ENCODE data around the gene GPC6.

GPC6 gene

DNA sequence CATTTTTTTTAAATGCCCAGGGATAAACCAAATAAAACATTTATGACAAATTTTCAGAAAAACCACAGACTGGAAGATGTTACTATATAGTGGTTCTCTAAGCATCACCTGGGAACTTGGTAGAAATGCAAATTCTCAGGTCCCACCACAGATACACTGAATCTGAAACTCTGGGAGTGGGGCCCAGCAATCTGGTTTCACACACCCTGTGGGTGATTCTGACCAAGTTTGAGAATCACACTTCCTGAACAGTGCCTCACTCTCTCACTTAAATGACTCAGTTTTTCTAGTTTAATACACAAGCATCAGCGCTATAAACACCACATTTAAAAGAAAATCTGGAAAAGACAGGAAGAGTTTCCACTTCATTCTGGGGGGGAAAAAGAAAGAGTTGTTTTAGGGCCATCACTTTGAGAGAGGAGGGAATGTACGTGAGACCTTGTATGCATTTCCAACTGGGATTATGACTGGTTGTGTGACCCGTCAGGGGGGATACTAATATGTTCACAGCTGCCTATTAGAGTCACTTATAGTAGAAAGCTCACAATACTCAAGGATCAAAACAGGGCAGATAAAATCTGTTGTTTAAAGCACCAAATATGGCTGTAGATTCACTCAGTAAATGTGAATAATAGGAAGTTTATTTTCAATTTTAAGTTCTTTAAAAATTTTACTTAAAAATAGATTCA is 567.7 kb downstream of the GPC6 start:
- DNase-seq: no peak

DNA sequence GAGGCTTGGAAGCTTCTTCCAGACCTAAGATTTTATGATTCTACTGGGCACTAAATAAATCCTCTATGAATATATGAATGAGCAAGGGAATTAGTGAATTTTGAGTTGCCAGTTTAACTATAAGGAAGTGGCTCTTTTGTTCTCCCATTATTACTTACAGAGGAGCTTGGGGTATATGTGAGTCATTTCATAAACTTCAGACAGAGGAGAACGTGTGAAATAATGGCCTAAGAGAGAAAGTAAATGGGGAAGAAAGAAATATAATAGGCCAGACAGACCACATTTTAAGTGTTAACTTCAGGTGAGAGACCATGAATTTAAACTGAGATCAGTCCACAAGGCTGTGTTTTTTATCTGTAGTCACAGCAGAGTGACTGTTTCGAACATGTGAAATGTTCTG is 570.9 kb downstream of the GPC6 start:
- DNase-seq: no peak

DNA sequence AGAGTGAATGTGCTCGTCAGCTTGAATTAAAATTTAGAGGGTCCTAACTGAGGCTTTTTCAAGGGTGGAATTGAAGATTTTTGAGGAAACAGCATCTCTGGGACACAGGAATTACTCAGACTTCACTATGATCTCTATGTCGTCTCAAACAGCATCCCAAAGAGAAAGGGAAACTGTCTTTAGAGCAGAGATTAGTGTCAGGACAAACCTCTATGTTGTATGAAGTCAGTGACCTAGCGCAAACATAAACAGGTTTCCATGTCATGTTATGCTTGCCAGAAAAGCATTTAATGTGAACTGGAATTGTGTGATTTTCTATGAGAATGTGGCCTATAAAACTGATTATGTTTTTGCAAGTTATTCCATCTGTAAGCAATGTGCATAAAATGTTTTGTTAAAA is 573.7 kb downstream of the GPC6 start:
- no peak for DNase-seq

DNA sequence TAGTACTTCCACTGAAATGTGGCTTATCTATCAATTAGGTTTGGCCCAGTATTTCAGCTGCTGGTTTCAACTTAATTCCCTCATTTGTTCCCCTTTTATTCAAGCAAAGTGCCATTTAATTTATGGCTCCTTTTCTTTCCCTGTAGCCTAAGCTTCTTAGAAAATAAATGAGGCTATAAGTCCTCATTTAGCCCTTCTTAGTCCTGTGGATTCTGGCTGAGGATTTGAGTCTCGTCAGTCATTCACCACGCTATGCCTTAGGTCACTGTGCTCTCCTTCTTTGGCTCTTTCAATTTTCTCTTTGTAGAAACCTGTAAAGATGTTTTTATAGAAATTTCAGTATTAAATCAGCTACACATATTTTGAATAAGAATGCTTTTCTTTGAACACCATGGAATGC is 579.1 kb downstream of the GPC6 start:
- DNase-seq: no peak

DNA sequence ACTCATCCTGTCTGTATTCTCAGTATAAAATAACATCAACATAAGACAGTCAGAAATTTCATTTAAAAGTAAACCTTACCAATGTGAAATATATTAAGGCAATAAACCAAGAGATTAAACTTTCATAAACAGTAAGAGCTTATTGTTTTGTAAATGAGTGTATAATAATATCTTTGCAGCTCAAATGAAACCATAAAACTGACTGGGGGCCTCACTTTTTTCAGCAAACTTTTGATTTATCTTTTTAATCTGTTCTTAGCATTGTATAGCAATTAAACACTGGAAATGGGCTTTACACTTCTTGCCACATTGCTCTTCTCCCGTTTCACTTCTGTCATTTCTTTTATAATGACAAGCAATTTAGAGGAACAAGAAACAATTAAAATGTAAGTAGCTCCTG is 580.3 kb downstream of the GPC6 start:
- no peak for DNase-seq

DNA sequence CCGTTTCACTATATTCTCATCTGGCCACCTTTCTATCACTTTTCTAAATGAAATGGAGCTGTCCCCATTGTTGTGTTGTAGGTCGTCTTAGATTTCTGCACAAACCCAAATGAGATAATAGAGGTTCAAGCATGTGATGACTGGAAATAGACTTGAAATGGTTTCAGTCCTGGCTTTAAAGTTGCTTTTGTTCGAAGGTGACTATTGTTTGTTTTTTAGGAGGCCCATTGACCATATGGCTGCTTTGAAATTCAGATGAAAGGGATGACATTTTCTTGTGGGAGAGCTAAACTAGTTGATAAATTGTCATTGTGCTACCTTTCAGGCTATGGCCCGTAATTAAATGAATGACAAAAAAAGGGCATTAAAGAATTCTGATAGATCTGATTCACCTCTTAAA is 583.7 kb downstream of the GPC6 start:
- DNase-seq: no peak

DNA sequence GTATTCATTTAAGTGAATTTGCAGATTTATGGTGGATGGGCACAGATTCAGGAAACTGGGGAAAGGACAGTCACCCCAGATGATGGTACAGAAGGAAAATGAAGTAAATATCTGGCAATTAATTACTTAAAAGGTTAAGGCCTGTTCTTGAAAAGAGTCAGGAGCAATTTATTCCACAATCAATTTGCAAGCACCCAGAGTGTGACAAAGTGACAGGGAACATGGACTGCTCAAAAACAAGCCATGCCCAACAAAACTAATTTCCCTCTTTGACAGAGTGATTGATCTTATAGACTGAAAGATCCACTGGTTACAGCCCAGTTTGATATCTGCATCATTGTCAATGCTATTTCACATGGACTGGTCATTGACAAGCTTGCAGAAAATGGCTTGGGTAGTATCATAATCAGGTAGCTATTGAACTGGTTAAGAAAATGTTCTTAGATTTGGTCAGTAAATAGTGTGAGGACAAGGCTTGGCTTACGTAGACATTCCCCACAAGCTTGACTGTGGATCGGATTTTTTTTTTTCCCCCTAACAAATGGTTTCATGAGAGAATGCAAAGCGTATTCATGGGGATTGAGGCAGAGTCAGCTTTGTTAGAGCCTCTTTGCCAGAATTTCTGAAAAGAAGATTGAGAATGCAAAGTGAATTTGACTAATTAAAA is 584.6 kb downstream of the GPC6 start:
- no peak for DNase-seq

DNA sequence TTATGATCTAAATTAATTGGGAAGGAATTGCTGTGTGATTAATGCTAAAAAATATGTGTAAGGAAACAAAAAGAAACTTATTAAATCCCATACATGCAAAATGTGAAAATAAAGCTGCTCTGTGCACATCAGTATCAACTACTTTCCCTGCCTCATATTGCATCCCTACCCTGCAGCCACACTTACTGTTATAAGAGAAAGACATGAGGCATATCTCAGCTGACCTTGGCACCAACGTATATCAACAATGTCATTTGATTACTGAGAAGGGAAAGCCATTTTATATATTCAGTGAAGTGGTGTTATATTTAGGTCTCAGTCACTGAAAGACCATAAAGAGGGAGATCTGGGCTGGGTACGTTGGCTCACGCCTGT is 585.1 kb downstream of the GPC6 start:
- DNase-seq: no peak

DNA sequence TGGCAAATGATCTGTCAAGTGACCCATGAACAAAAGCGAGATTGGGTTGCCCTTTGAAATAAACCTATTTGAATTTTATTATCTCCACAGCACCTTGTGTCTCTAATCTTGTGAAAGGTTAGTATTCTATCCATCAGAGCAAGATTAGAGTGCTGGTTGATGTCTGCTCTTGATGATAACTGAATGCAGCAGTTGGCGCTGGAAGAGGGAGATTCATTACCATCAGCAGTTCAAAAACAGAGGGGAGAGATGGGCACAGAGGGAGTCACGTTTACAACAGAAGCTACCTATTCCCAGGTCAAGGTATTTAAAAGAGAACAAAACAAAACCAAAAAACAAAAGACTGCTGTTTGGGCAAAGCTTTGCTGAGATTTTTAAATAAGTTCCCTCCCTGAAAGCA is 588.1 kb downstream of the GPC6 start:
- DNase-seq: no peak

DNA sequence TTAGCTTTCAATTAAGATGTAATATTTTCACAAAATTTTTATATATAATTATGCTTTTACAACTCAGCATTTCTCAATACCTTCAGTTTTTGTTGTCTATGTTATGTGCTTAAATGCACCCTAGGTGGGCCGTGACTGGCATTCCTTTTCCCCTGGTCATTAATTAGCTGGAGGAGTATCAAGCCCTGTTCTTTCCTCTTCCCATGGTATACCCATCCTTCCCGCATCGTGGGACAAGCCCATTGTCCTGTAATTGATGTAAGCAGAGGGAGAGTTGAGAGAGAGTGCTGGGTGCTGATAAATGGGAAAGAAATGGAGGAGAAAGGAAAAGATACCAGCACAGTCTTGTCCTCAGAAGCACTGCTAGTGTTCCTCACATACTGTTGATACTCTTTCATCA is 591.7 kb downstream of the GPC6 start:
- DNase-seq: no peak

DNA sequence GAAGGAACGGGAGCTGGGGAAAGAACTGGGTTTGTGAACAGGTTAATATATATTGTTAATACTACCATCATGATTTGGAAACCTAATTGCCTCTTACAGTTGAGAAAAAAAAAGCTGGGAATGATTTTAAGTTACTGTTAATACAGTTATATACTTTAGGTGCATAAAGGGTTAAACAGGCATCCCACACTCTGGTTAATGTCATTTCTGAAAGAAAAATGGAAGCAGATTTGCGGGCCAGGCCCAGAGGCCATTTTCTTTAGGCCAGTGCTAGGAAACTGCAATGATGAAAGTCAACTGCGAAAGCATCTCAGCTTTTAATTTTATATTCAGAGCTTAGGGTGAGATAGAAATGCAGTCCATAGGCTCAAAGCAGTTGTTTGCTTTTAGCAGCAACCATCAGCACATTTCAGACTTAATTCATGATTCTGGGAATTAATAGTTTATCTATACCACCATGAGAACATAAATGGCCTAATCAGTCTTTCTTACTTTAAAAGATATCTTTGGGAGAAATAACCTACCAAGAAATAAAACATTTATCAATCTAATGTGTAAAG is 592.8 kb downstream of the GPC6 start:
- DNase-seq: no peak

DNA sequence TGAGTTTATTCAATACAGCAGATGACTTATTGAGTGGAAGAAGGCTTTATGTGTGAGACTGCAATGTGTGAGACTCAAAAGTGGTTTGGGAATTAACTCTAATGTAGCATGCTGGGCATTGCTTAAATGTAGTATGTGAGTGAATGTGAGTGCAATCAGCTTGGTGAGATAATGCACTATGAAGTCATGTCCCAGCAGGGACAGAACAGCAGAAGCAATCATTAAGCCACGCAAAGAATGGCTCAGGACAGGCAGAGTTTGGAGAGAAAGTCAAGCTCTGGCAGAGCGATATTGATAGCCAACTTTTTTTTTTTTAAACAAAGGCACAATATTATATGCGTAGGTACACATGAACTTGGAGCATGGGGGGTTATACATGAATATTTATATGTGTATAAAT is 597.7 kb downstream of the GPC6 start:
- DNase-seq: no peak

DNA sequence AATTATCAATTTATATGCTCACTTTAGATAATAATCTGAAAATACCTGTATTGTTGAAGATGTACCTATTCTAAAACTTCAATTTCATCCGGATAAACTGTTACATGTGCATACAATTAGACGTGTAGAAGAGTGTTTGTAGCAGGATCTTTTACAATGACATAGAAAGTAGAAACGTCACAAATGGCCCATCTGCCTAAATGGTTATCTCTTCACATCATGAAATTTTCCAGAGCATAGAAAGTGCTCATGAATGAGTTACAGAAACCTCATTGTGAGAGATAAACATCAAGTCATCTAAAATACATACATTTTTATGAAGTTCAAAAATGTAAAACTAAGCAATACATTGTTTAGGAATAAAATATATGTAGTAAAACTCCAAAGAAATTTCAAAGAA is 607.4 kb downstream of the GPC6 start:
- no peak for DNase-seq

DNA sequence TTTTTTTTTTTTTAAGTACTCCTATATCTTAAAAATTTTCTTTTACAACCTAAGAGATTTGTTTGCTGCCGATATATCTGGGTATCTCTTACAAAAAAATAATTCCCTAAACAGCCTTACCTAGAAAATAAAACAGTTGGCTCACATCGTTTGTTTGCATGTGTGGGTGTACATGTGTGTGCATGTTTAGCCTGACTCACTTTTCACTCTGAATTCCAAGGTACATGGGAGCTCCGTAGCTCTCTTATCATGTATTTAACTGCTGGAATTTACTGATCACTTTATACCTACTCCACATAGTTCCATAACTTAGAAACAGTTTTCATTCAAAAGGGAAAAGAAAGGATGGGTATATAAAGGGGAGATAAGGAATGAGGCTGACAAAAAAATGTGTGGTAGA is 616.5 kb downstream of the GPC6 start:
- no peak for DNase-seq

DNA sequence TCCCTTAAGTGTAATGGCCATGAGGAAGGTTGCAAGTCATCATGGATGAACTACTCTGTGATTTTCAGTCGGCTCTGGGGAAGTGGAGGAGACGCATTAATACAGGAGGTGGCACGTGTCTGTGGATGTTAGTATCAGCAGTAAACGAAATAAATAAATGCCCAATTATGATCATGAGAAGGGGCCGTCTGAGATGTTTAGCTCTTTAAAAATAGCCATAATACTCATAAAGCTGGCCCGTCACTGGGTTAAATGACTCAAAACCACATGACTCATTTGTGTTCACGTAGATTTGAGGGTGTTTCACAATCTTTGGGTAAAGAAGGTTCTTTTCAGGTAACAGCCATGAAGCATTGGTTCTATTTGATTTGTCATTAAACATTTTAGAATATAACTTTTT is 620.6 kb downstream of the GPC6 start:
- no peak for DNase-seq

DNA sequence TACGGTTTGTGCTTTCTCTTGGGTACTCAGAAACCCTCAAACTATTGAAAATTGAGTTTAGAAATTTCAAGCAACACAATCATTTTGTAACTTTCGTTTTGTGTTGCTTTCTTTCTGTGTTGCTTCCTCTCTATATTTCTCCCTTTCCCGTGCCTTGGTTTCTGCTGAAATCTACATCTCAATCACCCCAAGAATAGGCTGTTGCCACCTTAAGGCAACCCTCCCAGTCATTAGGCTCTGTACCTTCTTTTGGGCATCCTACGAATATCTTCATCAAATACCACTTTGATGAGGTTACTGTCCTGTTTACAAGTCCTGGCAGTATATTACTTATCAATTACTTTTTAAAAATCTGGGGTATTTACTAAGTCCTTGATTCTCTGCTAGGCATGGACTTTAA is 621.6 kb downstream of the GPC6 start:
- DNase-seq: no peak

DNA sequence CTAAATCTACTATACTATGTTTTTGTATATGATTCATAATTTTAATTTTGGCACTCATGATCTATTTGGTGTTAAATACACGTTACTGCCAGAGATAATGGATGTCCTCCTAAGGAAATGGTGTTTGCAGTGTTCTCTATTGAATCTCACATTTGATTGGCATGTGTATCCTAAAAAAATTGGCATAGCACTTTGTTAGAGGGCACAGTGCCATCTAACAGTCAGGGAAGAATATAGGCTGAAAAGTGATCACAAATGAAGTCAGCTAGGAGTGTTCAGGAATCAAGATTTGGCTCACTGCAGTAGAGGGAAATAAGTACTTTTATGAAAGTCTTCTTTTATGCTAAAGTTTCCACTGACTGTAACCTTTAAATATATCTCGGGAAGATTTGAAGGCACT is 624.6 kb downstream of the GPC6 start:
- no peak for DNase-seq

DNA sequence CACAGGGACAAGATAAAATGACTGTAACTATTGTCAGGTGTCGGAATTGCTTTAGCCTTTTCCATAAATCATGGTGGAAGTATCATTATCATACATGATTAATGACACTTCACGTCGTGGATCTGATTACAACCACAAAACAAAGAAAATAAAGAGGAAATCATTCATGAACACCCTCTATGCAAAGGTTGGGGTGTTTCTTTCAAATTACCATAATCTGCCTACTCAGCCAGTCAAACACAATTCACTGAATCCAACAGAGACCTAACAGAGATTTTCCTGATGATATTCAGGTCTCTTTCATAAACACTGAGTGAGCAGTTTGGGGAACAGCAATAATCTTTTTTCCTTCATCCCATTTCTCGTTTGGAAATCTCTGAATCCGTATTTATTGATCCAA is 627.3 kb downstream of the GPC6 start:
- DNase-seq: no peak

DNA sequence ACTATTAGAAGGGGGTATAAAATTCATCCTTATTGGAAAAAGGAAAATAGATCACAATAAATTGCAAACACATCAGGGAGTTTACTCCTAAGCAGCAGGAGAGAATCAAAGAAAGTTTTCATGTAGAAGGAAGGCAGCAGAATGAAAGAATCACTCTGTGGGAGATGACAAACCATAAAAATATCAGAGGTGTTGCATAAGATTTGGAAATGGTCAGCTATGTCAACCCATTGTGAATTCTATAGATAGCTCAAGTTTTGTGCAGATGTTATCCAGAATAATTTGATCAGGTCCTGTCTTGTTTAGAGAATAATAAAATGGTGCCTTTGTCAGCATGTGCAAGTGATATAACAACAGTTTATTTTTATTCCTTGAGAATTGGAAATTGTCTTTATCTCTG is 630.5 kb downstream of the GPC6 start:
- no peak for DNase-seq

DNA sequence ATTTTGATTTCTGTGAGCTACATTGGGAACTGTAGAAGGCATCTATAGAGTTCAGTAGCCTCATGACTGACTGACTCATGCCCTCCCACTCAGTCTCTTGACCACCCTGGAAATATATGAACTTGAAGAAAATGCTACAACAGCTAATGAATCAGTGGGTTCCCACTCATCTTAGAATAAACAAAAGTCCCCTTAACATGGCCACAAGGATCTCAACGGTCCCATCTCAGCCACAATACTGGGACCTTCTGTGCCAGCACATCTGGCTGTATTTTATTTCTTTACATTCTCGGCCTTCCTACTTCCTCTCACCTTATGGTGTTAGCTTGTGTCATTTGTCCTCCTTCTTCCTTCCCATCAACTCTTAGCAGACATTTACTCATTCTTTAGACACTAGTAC is 633.1 kb downstream of the GPC6 start:
- DNase-seq: no peak

DNA sequence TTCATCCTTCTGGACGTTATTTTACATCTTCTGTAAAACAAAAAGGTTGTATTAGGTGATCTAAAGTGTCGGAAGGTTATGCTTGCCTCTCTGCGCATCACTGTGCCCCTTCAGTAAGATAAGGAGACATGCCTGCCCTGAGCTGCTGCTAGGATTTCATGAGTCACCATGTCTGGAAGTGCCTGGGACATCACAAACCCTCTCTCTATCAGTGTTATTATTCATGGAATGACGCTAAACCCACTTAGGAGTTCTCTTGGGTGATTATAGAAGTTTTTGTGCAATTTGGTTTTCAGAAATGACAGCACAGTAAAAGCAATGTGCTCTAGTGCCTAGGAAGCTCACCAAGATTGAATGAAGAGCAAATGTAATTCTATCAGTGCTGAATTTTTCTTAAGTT is 635.2 kb downstream of the GPC6 start:
- no peak for DNase-seq

DNA sequence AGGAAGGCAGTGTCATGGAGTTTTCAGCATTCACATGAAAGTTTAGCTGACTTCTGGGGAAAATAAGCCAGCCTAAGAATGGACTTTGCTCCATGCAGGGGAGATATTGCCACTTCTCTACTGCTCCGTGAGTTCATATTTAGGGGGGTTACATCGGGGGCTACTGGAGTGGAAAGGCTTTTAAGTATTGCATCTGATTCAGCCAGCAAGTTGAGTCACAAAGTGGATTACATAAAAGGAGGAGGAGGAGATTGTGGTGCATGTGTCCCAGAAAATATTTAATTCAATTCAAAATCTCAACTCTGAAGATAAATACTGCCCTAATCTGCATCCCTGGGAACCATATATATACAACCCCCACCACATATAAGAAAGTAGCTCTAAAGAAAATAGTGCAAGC is 635.7 kb downstream of the GPC6 start:
- DNase-seq: no peak

DNA sequence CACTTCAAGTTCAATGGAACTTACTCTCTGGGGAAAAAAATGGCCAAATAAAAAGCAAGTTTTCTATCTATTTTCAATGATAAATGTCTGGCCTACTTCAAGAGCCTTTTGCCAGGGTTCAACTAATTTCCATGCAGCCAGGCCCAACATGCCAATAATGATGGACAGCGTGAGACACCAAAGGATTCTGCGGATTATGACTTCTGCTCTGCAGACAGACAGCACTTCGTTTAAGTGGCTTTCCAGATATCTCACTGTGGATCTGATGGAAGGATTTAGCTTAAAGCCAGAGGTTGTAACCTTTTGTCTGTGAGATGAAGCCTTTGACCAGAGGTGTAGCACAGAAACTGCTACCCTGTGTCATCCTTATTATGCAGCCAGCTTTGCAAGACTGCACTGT is 638.6 kb downstream of the GPC6 start:
- no peak for DNase-seq

DNA sequence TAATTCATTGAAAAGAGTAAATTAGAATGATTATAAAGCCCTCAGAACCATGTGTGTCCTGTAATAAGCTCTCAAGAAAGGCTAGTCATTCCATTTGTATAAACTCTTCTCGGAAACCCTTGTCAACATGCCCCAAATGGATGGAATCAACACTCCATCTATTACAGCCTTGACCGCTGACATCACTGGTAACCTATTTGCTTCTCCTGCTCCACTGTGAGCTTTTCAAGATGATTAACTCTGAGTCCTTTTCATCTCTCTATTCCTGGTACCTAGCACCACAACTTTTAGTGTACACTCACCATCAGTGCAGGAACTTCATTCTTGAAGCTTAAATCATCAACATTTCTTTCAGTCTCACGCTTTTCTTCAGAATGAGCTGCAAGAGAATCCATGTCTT is 640.9 kb downstream of the GPC6 start:
- no peak for DNase-seq

DNA sequence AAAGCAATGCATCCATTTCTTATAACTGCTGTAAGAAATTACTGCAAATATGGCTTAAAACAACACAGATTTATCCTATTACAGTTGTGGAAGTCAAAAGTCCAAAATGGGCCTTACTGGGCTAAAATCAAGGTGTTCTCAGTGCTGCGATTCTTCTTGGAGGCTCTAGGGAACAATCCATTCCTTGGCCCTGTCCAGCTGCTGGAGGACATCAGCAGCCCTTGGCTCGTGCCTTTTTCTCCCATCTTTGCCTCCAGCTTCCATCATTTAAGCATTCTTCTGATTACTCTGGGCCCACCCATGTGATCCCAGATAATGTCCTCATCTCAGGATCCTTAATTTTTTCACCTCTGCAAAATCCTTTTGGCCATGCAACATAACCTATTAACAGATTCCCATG is 645.8 kb downstream of the GPC6 start:
- DNase-seq: no peak

Data from inflammatory macrophage (primary cell).